RWPE2 (cell line): ENCODE data around the gene RPL19.

ENCODE experiments used
- ATAC-seq: fragments of 200-7000 bp; cut with Tn5 transposase; 3 replicates; pipeline ENCODE4 v1.9.1; 2021; ENCODE audit warnings: low read depth
- DNase-seq: peaks from one replicate; pipeline ENCODE4 v3.0.0-alpha.2; 2020; ENCODE audit warnings: low spot score
- H3K27ac ChIP-seq: fragments of 450-650 bp; 2 replicates; pipeline ENCODE4 v1.5.1; 2017; ENCODE audit warnings: mild to moderate bottlenecking; ENCODE audit not compliant: poor library complexity, severe bottlenecking
- H3K27me3 ChIP-seq: fragments of 250-450 bp; sonication (Bioruptor Pico); 2 replicates; pipeline ENCODE4 v1.5.1; 2021; ENCODE audit warnings: mild to moderate bottlenecking, moderate library complexity; ENCODE audit not compliant: insufficient read depth, poor library complexity, severe bottlenecking
- H3K36me3 ChIP-seq: fragments of 250-450 bp; sonication (Bioruptor Pico); 2 replicates; pipeline ENCODE4 v1.5.1; 2020; ENCODE audit warnings: low read depth, mild to moderate bottlenecking, moderate library complexity
- H3K4me1 ChIP-seq: fragments of 250-450 bp; sonication (Bioruptor Pico); 2 replicates; pipeline ENCODE4 v1.5.1; 2021; ENCODE audit warnings: mild to moderate bottlenecking, moderate library complexity; ENCODE audit not compliant: insufficient read depth, poor library complexity, severe bottlenecking
- H3K4me3 ChIP-seq: fragments of 250-450 bp; sonication (Bioruptor Pico); 2 replicates; pipeline ENCODE4 v1.5.1; 2021; ENCODE audit warnings: mild to moderate bottlenecking, moderate library complexity; ENCODE audit not compliant: severe bottlenecking
- H3K9me3 ChIP-seq: fragments of 250-450 bp; sonication (Bioruptor Pico); 2 replicates; pipeline ENCODE4 v1.5.1; 2021; ENCODE audit warnings: mild to moderate bottlenecking, moderate library complexity; ENCODE audit not compliant: severe bottlenecking
- TF ChIP-seq, protein P1 (sequence below): fragments of 450-650 bp; IDR thresholded peaks from one replicate; pipeline ENCODE4 v1.5.1; 2017; ENCODE audit warnings: mild to moderate bottlenecking, moderate library complexity; ENCODE audit not compliant: poor library complexity, severe bottlenecking

Gene RPL19

DNA sequence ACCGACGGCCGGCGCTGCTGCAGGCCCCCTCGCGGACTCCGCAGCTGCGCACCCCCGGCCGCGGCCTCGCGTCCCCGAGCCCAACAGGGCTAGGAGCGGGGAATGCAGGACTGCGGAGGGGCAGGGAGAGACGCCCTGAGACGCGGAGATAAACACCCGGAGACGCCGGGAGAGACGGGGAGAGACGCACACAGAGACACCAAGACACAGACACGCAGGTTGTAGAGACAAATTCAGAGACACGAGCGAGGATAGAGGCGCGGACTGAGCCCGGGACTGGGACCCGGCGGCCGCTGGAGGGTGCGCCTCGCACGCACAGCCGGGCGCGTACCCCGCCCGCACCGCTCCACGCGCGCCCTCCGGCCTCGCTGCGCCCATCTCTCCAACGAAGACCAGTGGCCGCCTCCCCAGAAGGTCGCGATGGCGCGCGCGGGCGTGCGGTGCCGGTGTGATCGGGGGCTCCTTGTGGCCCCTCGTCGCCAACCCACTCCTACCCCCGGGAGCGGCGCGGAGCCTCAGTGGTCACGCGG is 24.8 kb downstream of the RPL19 start:
- DNase-seq (no peak), ATAC-seq (no peak)
- Histone ChIP-seq H3K9me3 (no peaks in the 10 kb centered on the region), H3K27me3 (peaks cover 11% of the 10 kb centered on the region), H3K36me3 (no peaks in the 10 kb centered on the region), H3K4me3 (no peak overlapping the region), H3K4me1 (peaks cover 5% of the 10 kb centered on the region), H3K27ac (no peak overlapping the region)
- TF ChIP-seq, protein P1, sequence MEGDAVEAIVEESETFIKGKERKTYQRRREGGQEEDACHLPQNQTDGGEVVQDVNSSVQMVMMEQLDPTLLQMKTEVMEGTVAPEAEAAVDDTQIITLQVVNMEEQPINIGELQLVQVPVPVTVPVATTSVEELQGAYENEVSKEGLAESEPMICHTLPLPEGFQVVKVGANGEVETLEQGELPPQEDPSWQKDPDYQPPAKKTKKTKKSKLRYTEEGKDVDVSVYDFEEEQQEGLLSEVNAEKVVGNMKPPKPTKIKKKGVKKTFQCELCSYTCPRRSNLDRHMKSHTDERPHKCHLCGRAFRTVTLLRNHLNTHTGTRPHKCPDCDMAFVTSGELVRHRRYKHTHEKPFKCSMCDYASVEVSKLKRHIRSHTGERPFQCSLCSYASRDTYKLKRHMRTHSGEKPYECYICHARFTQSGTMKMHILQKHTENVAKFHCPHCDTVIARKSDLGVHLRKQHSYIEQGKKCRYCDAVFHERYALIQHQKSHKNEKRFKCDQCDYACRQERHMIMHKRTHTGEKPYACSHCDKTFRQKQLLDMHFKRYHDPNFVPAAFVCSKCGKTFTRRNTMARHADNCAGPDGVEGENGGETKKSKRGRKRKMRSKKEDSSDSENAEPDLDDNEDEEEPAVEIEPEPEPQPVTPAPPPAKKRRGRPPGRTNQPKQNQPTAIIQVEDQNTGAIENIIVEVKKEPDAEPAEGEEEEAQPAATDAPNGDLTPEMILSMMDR, result no peak

DNA sequence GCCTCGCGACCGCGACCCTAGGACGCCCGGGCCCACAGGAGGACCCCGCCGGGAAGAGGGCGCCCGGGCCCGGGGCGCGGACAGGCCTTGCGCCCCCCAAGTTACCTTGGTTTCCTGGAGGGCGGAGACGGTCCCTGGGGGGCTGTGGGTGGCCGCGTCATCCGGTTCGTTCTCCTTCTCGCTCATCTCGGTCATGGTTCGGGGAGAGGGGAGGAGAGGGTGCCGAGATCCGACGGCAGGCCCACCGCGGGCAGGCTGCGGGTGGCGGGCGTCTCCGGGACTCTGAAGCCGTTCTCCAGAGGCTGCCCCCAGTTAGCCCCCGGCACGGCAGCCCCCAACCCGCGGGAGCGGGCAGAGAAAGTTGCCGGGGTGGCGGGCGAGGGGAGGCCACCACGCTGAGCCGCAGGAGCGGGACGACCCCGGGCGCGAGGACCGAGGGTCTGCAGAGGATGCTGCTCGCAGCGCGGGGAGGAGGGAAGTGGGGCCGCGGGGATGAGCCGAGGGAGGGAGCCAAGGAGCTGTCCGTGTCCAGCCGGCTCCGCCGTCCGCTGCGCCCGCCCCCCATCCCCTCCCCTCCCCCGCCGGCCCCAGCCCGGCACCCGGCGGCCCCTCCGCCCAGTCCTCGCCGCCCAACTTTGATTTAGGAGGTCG is 25.4 kb downstream of the RPL19 start, which contains the start of gene STAC2:
Gene STAC2, minus strand, starts transcription at position 638 of the 651 bp plus-strand sequence. Its CDS starts 443 bp downstream, at position 195.
- Histone ChIP-seq H3K9me3 (no peaks in the 10 kb centered on the region), H3K4me3 (peak within 1 kb of the TSS; percentile 21), H3K4me1 (peaks cover 5% of the 10 kb centered on the region), H3K27me3 (peaks cover 11% of the 10 kb centered on the region), H3K27ac (no peak within 1 kb of the TSS), H3K36me3 (no peaks in the 10 kb centered on the region)
- ATAC-seq, result no peak; the same call in 2 of the 3 replicates
- DNase-seq, result no peak
- TF ChIP-seq, protein P1, result no peak

- ATAC-seq (peak; percentile 51), DNase-seq (no peak)
- H3K27me3 ChIP-seq, result peaks cover 11% of the 10 kb centered on the region
- peak overlapping the region; percentile 21 for H3K4me3 ChIP-seq
- peaks cover 5% of the 10 kb centered on the region for H3K4me1 ChIP-seq
- H3K27ac ChIP-seq, result no peak overlapping the region
- H3K36me3 ChIP-seq, result no peaks in the 10 kb centered on the region
- H3K9me3 ChIP-seq, result no peaks in the 10 kb centered on the region
- TF ChIP-seq, protein P1, result no peak
Measured at GRCh38 chr17:39225959-39226683, 26.0 kb downstream of the RPL19 start.

DNA sequence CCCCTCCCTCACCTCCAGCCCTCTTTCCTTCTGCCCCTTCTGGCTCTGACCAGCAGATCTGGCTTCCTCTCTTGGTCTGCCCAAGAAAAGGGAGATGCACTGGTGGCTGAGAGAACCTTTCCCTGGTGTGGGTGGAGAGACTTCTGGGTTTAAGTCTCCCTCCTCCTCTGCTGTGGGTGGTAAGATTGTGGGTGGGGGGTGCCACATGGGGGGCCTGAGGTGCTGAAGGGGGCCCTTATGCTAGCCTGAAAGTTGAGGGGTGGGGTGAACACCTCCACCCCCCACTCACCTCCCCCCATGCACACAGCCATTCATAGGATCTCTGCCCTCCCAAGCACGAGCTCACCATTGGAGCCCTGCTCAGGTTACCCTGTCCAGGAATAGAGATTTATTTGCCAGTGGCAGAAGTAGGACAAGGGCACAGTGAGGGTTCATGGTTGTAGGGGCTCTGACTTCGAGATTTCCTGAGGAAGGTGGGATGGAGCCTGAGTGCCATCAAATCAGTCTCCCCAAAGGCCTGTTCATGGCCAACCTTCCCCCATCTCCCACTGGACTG is 27.4 kb downstream of the RPL19 start:
- Histone ChIP-seq H3K9me3 (no peaks in the 10 kb centered on the region), H3K4me3 (no peak overlapping the region), H3K27ac (no peak overlapping the region), H3K27me3 (peaks cover 11% of the 10 kb centered on the region), H3K36me3 (no peaks in the 10 kb centered on the region), H3K4me1 (peaks cover 5% of the 10 kb centered on the region)
- no peak for ATAC-seq
- TF ChIP-seq, protein P1, result no peak
- DNase-seq, result no peak
